GM19468 (cell line): ENCODE results near the gene CEMIP2.

ENCODE experiments used
- ATAC-seq: cut with Tn5 transposase; IDR thresholded peaks from one replicate; pipeline ENCODE4 v1.9.1; 2021; ENCODE audit warnings: mild to moderate bottlenecking, moderate library complexity, moderate number of reproducible peaks; ENCODE audit not compliant: unreplicated experiment; ENCODE audit errors: extremely low read depth

Gene CEMIP2

DNA sequence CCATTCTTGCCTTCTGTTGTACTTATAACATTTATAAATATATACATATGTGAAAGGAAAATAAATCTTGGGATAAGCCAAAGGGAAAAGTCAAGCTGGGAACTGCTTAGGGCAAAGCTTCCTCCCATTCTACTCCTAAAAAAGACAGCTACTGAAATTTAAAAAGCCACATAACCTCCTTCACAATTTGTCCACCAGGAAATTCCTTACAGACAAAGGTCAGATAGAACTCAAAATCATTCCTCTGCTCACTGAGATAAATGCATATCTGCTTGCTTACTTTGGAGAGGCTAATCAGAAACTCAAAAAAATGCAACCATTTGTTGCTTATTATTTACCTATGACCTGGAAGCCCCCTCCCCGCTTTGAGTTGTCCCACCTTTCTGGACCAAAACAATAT, 112.5 kb downstream of the CEMIP2 start:
- ATAC-seq: no peak

- ATAC-seq: no peak
Observed at GRCh38 chr9:71655141-71655540, 113.2 kb downstream of the CEMIP2 start.

GRCh38 chr9:71652480-71652879, 115.8 kb downstream of the CEMIP2 start:
- ATAC-seq: no peak

DNA sequence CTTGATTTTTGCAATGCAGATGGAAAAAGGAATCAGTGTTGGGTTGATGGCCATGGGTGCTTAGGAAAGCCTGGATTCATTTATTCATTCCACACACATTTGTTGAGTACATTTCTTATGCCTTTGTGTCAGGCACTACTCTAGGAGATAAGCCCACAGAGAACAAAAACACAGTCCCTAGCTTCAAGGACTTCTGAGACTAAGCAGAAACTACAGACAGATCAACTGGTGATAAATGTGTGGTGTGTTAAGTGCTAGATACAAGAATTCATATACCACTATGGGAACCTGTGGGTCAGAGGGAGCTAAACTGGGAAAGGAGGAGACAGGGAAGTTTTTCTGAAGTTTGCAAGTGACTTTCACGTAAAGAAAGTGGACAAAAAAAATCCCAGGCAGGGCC, 119.9 kb downstream of the CEMIP2 start:
- ATAC-seq: no peak

DNA sequence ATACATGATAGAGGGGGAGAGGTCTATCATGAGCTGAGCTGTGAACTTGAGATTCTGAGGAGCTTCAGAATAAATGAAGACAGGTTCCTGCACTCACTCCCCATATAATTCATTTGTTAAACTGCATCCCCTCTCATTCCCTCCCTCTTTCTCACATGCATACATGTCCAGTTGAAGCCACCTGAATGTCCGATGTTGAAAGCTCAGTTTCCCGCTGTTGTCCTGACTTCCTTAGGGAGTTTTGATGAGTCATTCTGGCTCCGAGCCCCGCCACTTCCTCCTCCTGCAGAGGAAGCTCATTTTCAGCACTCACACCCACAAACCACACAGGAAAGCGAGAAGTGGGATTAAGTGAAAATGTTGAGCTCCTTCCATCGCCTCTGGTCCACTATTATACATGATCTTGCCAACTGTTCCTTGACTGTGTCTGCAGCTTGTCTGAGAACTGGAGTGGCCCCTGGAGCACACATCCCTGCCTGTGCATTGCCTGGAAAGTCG, 121.2 kb downstream of the CEMIP2 start:
- ATAC-seq: no peak

DNA sequence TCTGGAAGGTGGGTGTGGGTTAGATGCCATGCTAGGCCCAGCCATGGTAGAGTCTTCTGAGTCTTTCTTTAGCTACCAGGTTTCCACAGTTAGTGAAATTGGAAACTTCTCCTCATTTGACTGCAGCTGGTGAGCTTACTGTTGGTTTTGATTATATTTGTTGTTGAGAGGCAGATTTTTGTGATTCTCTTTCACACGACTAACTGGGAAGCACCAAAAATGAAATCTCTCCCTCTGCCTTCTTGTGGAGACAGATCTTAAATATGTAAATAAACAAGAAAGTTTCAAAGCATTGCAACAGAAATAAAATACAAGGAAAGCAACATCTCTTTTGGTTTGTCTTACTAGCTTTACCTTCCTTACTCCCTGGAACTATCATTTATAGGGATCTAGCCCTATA, 122.2 kb downstream of the CEMIP2 start:
- ATAC-seq: no peak

DNA sequence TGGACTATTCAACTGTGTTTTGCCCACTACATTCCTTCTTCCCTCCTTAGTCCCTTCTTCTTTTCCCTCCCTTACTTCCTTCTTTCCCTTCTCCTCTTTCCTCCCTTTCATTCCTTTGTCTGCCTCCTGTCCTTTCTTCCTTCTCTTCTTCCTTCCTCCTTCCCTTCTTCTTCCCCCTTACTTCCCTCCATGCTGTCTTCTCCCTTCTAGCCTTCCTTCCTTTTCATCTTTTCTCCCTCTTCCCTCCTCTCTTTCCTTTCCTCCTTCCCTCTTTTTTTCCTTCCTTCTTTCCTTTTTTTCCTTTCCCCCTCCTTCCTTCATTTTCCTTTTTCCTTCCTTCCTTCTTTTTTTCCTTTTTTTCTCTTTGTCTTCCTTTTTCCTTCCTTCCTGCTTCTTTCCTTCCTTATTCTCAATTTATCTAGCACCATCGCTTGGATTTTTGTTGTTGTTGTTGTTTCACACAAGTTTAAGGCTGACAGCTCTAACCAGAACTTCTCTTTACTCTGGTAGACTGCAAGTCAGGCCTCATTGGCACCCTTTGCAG, 123.4 kb downstream of the CEMIP2 start:
- no peak for ATAC-seq

DNA sequence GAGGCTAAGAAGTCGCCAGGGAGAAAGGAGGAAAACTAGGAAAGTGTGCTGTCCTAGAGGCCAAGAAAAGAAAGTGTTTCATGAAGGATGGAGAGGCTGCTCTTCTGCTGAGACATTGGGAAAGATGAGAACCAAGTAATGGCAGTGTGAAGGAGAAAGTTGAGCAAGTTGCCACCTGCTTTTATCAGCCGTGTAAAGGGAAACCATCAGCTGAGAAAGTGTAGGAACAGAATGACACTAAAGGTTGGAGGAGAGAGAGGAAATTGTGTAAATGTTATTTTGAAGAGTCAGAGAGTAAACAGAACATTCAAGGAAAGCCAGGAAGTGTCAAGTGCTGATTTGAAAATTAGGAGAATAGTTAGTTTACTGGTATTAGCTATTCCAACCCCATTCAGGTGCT, 125.0 kb downstream of the CEMIP2 start:
- ATAC-seq: no peak

- ATAC-seq: no peak
Observed at GRCh38 chr9:71642056-71642455, 126.3 kb downstream of the CEMIP2 start.

- no peak for ATAC-seq
Observed at GRCh38 chr9:71638627-71639026, 129.7 kb downstream of the CEMIP2 start.

DNA sequence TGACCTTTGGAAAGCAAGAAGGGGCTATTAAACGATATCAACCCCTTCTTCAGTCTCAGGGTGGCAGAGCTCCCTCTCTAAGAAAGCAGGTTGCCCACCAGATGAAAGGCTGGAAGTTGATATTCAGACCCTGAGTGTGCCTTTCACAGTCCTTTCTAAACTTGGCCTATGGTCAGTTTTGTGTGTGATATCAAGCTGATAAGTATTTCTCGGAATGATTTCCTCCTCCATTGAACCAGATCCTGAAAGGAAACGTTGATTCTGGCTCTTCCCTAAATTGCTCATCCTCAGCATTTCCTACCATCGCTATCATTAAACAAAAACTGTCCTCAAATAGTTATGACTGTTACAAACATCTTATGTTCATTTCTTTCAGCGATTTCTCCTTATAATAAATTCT, 130.4 kb downstream of the CEMIP2 start:
- no peak for ATAC-seq

- no peak for ATAC-seq
Observed at GRCh38 chr9:71637375-71637774, 130.9 kb downstream of the CEMIP2 start.

DNA sequence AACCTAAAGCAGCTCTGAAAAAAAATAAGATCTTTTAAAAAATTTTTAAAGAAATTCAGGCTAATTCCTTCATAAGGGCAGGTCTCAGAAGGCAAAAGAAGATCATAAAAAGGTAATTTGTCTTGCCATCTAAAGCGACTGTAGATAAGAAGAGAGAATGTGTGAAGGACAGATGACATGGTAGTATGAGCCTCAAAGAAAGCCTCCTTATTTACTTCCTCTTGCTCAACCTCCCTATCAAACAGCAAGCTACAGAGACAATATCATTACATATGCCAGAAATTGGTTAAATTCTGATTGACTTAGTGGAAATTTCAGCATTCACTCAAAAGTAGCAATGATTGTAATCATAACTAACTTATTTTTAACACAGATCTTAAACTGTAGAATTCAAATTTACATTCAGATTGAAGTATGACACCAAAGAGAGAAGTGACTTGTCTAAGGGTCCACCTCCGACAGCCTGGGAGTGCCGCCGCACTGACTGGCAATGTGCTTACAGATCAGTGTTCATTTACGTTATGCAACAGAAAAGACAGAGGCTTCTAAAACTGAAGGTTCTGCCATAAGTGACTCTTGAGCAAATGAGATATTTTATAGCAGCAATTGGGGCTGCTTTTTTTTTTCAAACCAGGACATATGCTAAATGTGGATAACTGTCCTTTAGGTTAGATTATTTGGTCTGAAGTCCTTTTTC, 132.0 kb downstream of the CEMIP2 start:
- no peak for ATAC-seq

GRCh38 chr9:71634752-71635151, 133.6 kb downstream of the CEMIP2 start:
- ATAC-seq: no peak
